Right hindlimb (tissue), 1 donor: ENCODE results near the gene KLC4.
"Not testable (repeated sequence)": the region's sequence is repeated elsewhere in the genome, so short reads cannot be mapped to it uniquely, and the experiment has no call there.

Experiments used
- DNase-seq: peaks from one replicate; pipeline ENCODE4 v3.0.0-alpha.2; 2018

The KLC4 gene

DNA sequence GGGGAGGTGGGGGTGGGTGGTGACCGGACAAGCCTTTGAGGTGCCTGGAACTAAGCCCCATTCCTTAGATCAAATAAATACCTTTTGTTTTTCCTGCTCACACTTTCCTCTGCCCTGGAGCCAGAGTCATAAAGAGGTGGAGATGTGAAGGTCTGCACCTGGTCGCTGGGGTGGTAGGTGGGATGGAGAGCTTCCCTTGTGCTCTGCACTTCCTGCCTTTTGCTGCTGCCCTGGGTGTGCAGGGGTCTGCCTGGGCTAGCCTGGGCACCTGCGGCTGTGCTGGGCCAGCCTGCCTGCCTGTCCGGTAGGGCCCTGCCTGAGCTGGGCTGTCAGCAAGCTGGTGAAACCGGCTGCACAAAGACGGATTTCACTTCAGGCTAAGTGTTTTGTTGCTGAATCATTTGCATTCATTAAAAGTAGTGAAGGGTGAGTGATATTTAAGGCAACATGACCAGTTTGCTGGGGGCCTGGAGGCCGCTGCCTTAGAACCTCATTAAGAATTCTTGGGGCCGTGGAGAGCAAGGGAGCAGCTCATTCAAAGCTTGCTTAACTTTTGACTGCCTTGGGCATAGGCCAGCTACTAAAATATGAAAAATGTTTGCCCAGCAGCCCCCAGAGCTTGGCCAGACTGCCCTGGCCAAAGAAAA, 37.1 kb downstream of the KLC4 start:
- no peak for DNase-seq

DNA sequence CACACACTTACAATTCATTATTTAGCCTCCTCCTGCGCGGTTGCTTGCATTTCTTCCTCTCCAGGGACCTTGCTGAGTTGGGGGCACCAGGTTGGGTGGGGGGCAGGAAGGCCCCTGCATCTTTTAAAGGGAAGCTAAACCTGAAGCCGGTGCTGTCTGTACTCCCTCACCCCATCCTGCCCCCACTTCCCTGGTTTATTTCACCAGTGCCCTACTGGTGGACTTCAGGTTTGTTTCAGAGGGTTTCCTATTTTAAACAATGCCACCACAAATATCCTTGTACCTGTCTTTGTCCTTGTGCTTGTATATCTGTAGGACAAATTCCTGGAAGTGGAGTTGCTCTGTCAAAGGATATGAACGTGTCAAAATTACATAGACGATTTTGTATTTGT, 37.7 kb downstream of the KLC4 start:
- DNase-seq = no peak

DNA sequence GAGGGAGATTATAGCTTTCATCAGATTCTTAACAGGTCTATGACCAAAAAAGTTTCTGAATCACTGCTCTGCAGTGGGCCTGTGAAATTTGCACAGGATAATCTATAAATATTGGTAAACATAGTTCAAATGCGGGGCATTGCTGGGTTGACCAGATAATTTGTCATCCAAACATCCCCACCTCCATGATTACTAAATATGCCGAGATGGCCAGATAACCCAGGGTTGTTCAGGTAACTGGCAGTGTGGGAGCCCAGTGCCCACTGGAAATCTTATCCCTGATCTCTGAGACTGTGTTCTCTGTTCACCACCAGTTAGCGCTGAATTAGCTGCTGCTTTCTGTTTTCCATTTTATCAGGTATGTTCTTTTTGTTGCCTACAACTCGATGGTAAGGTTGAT, 38.1 kb downstream of the KLC4 start:
- no peak for DNase-seq

DNA sequence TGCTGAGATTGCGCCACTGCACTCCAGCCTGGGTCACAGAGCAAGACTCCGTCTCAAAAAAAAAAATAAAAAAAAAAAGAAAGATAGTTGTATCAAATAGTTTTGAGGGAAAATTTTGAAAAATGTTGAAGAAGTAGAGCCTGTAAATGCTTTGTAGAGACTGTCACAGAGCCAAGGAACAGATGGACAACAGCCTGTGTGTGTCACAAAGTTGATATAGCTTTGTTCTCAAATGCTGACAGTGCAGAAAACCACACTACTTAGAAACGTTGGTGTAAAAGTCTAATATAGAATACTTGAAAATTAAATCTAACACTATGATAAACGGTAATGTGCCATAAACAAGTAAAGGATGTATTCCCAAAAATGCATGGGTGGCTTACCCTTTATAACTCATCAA, 42.1 kb downstream of the KLC4 start:
- DNase-seq = no peak

DNA sequence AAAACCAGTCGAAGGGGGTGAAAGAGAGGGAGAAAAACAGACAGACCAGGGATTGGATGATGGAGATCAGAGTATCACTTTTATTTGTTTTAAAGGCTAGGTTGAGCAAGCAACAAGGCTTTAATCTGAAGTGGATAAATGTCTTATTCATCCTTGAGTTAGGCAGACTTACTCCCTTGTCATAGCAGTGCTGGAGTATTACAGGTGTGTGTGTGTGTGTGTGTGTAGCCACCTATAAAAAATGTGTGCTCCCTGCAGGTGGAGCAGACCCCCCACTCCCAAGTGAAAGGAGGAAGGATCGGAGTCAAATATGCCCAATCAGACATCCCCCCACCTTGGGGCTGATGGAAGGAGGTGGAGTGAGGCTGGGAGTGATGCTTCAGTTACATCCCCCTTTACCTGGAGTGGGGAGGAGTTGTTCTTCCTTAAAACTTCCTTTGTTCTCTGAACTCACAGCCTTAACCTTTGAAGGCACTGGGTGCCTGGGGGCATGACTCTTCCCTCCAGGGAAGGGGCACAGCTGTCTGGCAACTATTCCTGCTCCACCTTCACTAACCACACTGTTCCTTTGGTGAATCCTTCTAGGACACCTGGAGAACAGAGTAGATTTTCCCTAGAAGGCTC, 43.9 kb downstream of the KLC4 start:
- no peak for DNase-seq

DNA sequence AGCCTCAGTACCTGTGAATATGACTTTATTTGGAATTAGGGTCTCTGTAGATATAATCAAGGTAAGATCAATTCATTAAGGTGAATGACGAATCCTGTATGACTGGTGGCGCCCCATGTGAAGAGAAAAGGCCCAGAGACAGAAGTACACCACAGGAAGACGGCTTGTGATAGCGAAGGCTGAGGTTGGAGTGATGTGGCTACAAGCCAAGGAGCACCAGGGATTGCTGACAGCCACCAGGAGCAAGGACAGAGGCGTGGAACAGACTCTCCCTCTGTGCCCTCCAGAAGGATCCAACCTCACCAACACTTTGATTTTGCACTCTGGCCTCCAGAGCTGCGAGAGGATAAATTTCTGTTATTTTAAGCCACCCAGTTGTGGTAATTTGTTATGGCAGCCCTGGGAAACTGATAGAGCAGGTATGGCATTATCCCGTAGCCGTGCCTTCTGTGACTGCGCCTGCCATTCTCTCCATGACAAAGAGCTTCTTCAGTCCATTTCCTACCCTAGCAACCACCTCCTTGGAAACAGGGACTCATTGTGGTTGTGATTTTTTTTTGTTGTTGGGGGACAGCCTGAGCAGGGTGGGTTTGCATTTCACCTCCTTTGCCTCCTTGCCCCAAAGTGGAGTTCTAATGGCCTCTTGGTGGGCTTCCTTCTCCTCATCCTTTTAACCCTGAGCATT, 46.2 kb downstream of the KLC4 start:
- DNase-seq = no peak

DNA sequence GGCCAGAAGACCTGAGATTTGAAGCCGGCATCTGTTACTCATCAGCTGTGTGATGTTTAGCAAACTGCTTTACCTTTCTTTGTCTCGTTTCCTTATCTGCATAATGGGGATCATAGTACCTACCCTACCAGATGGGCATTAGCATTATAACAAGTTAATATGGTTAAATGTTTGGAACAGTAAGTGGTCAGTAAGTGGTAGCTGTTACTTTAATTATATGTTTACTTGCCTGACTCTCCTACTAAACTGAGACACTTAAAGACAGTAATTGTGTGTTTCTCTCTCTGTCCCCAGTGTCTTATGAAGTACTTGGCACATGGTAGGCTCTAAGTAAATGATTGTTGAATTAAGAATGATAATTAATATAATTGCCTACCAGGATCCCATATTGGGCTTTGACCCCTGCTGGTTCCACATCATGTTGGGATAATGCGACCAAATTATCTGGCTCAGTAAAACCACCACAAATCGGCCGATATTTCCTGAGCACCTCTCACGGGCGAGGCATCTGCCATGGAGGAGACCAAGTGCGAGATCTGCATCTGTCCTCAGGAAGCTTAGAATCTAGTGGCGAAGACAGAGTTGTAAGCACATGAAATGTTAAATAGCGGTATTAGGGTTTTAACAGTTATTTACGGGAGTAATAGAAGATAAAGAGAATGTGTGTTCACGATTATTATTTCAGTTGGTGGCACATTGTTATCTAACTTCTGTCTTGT, 48.1 kb downstream of the KLC4 start:
- no peak for DNase-seq

DNA sequence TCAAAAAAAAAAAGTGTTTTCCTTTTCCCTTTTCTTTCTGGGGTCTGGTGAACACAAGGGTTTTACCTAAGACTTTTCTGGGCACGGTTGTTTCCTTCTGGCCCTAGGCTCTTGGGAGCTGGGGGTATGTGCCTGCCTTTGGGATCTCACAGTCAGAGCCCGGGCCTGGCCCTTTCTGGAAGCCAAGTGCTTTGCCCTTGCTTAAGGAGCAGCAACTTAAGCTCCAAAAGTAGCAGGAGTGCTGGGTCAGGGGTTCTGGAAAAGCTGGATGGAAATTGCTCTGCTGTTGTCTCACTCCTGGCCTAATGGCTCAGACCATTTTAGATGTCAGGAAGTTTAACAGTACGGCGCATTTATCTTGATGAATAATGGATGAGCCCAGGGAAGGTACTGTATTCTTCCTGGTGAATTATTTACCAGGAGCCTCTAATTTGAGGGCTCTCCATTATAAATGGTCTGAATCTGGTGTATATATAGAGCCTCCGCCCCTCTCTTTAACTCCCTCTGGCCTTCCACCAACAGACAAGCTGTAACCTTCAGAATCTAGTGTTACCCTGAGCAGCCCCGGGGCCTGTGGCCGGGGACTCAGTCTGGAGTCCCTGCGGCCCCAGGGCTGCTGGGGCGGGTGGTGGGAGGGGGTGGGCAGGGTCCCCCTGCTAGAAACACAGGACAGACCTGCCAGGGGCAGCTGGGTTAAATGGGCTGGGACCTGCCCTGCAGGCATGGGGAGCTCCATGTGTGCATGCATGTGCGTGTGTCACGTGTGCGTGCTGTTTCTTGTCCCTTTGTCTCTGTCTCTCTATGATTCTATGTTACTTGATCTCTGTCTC, 54.2 kb downstream of the KLC4 start:
- DNase-seq = no peak

DNA sequence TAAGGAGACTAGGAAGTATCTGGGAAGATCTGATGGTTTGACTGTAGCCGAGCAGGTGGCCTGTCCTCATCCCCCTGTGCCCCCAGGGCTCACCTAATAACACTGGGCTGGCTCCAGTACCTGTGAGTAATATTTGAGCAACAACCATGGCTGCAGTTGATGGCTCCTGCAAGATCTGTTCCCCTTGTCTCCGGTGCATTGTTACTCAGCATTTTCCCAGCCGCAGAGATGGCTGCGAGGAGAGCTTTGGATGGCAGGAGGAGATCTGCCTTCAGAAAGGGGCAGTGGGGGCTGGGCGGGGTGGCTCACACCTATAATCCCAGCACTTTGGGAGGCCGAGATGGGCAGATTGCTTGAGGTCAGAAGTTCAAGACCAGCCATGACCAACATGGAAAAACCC, 55.9 kb downstream of the KLC4 start:
- DNase-seq = no peak

DNA sequence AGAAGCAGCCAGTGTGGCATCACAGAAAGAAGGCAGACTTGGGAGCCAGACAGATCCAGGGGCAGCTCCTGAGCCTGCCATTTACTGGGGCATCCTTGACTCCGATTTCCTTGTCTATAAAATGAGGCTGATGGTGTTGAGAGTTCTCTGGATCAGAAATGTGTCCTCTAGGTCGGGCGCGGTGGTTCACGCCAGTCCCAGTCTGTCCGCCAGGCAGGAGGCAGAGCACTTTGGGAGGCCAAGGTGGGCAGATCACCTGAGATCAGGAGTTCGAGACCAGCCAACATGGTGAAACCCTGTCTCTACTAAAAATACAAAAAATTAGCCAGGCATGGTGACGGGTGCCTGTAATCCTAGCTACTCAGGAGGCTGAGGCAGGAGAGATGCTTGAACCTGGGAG, 58.0 kb downstream of the KLC4 start:
- not testable (repeated sequence) for DNase-seq

DNA sequence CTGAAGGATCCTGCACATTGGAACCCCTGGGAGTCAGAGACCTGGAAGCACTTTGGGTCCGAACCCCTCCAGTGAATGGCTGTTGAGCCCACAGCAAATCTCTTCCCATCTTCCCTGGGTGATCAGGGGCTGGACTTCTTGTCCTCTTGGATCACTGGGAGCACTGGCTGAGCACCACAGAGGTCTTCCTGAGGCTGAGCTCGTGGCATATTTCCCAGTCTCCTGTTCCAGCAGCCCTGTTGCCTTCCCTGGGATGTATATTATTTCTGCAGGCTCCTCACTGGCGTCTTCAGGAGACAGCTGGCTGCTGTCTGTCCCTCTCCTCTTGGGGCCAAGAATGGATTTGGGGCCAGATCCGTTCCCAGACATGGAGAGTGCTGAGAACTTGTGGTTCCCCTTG, 60.1 kb downstream of the KLC4 start:
- DNase-seq = no peak

DNA sequence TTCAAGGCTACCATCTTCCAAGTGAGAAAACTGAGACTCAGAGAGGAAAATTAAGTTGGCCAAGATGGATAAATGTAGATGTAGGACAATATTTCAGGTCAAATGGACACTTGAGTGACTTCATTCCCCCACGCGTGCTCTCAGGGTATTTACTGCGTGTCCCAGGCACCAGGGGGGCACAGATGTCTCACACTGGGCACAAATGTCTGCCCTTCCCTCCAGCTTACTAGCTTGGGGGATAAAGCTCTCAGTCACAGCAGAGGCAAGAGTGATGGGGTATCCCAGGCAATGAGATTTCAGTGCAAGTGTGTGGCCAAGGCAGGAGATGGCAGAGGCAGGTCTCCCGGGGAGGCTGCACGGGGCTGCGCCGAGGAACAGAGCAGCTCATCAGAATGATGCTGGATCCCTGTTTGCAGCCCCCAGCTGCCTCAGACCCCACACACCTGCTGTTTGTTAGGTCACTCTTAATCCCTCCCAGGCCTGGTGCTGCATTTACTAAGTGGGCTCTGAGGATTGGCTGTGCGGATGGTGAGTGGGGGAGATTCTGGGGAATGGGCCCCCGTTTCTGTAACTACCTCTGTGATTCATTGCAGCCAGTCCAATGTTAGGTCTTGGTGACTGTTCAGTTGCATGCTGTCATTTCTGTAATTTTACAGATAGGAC, 60.8 kb downstream of the KLC4 start:
- DNase-seq = no peak

DNA sequence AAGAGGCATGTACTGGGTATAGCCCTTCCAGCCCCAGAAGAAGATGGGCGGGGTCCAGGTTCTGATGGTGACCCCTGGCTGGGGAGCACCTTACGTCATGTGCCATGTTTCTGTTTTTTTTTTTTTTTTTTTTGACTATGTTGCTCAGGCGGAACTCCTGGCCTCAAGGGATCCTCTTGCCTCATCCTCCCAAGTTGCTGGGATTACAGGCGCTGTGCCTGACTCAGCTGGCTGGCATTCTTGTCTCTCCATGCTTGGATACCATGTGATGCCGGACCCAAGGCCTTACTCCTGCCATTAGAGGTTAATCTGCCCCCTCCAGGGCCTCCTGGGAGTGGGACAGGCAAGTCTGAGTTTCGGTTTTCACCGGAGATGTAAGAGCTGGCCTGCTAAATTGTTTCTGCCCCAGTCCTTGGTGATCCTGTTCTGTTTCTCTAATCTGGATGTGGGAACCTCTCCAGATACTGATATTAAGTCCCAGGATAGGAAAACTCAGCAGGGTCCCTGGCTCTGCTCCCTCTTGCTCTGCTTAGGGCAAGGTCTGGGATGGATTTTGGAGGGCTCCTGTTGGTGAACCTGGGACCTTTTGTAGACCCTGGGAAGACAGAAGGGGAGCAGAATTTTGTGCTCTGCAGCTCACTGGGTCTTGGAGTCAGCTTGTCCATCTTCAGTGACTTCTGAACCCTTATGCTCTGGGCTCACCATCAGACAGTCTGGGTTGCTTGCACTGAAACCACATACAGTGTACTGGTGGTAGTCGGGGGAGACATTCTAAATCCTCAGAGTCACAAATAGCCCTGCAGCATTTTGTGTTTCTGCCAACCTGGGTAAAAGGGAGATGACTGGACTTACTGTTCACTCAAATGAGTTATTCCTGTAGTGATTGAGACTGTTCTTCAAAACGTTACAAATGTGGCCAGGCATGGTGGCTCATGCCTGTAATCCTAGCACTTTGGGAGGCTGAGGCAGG, 61.8 kb downstream of the KLC4 start:
- DNase-seq = no peak

DNA sequence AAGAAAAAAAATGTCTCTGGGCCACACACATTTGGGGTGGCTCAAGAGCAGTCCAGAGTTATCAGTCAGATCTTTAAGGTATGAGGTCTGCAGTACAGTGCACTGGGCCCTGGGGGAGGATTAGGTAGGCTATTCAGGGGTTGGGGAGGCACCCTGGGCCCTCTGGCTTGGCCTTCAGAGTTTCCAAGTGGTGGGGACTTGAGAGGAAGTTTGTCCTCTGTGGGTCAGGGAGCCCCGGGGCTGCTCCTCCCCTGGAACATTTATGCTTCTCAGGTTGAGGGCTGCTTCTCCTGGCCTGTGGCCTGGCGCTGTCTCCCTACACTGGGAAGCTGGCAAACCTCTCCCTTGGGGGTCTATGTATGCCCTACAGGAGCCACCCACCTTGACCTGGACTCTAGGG, 62.7 kb downstream of the KLC4 start:
- no peak for DNase-seq

DNA sequence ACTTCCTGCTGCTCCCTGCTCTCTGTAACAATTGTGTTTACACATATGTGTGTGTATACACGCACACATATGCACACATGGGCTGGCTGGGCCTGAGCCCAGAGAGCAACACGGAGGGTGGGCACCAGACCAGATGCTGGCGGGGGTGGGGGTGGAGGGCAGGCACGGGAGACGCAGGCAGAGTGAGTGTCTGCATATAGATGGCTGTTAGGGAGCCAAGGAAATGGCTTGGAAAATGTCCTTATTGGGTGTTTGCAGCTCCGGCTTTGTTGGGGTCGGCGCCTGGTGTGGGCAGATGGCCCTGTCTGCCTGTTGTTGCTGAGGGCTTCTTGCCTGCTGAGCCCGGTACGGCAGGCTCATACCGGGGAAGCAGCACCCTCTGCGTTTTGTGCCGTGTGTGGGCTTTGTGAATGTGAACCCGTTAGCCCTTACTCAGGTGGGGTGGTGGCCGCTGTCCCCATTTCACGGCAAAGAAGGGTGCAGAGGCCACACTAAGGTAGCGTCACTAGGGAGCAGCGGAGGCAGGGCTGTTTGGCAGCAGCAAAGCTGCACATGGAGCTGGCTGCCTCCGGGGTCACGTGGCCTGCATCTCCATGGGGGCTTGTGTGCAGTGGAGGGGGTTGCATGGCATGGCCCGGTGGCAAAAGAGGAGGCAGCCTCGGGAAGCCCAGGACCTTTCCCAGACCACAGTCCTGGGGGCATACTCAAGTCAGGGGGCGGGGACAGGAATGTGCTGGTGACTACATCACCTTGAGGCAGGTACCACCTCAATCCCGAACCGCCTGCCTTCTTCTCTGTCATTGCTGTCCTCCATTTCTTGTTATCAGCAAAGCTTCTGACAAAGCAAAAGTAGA, 64.3 kb downstream of the KLC4 start:
- no peak for DNase-seq

DNA sequence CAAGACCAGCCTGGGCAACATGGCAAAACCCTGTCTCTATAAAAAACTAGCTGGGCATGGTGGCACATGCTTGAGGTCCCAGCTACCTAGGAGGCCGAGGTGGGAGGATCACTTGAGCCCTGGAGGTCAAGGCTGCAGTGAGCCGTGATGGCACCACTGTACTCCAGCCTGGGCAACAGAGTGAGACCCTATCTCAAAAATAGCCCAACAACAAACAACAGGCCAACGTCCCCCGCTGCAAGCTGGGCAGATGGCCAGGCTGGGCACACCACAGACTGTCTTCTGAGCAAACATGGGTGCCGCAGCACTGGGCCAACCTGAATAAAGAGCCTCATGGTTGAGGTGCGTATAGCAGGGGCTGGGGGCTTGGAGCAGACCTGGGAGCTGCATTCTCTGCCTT, 65.0 kb downstream of the KLC4 start:
- DNase-seq = no peak
